ENCODE results near the gene RBM4.

DNA sequence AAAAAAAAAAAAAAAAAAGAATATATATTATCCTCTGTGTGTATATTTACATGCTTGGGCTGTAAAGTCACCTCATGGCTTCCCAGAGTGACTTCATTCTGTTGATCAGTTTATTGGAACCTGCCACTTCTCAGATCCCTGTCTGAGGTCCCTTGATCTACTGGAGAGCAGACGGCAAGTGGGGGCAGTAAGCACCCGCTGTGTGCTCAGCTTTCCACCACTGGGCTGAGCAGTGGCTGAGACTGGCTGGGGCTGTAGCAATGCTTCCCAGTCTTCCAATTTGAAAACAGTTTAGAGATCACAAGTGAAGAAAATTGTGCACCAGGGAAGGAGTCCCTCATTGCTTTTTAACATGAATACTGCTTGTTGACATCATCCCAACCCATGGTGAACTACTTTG lies 46.1 kb downstream of the RBM4 start:
- TF ChIP-seq POLR2A (IDR thresholded peaks at IDR 0.05), result no peak
- TF ChIP-seq, protein P1, sequence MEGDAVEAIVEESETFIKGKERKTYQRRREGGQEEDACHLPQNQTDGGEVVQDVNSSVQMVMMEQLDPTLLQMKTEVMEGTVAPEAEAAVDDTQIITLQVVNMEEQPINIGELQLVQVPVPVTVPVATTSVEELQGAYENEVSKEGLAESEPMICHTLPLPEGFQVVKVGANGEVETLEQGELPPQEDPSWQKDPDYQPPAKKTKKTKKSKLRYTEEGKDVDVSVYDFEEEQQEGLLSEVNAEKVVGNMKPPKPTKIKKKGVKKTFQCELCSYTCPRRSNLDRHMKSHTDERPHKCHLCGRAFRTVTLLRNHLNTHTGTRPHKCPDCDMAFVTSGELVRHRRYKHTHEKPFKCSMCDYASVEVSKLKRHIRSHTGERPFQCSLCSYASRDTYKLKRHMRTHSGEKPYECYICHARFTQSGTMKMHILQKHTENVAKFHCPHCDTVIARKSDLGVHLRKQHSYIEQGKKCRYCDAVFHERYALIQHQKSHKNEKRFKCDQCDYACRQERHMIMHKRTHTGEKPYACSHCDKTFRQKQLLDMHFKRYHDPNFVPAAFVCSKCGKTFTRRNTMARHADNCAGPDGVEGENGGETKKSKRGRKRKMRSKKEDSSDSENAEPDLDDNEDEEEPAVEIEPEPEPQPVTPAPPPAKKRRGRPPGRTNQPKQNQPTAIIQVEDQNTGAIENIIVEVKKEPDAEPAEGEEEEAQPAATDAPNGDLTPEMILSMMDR (IDR thresholded peaks at IDR 0.05), result no peak
